Spinal cord (tissue), 10 donors: ENCODE results near the gene TMPRSS13. TPM values are rescaled to one million over a fixed set of nuclear protein-coding genes. Genes with fewer than 3 reads are reported as not detected.
"Not testable (repeated sequence)": the region's sequence is repeated elsewhere in the genome, so short reads cannot be mapped to it uniquely, and the experiment has no call there.

ENCODE experiments used
- DNase-seq, 6 donors: peaks; one replicate each; pipeline versions ENCODE4 v3.0.0 to v3.0.0-alpha.2; 2013 to 2015; ENCODE audit warnings: low spot score in 6 of 6, low read depth in 4 of 6
- H3K27ac ChIP-seq: one replicate; pipeline ENCODE4 v1.5.1; 2013; ENCODE audit warnings: low read depth, low read length, control low read depth
- H3K27me3 ChIP-seq: one replicate; pipeline ENCODE4 v1.6.1; 2013; ENCODE audit warnings: low read length; ENCODE audit not compliant: control insufficient read depth, insufficient read depth
- H3K36me3 ChIP-seq: one replicate; pipeline ENCODE4 v1.6.1; 2013; ENCODE audit warnings: low read length; ENCODE audit not compliant: control insufficient read depth, insufficient read depth
- H3K4me1 ChIP-seq: one replicate; pipeline ENCODE4 v1.6.1; 2013; ENCODE audit warnings: low read length; ENCODE audit not compliant: control insufficient read depth, insufficient read depth
- H3K4me3 ChIP-seq: one replicate; pipeline ENCODE4 v1.5.1; 2013; ENCODE audit warnings: low read depth, low read length, control low read depth
- H3K9me3 ChIP-seq: one replicate; pipeline ENCODE4 v1.6.1; 2013; ENCODE audit warnings: low read length; ENCODE audit not compliant: control insufficient read depth, insufficient read depth
- WGBS: methylation state at CpG from one replicate; pipeline ENCODE4 v1.1.5; 2013; ENCODE audit warnings: missing lambda C conversion rate; ENCODE audit not compliant: insufficient coverage; 5-methylcytosine and 5-hydroxymethylcytosine counted together
- long read RNA-seq, 4 donors: transcript quantifications; one replicate each; lab custom pipeline, GENCODE V29; 2026
- polyA plus RNA-seq, 2 donors: library from polyadenylated mRNA; unstranded; fragments of 120-200 nt; gene quantifications; one replicate each; pipeline ENCODE4 v1.2.1, GENCODE V29; 2013; ENCODE audit not compliant: insufficient read length in 2 of 2
- total RNA-seq, 2 donors: library from RNA; depleted of rRNA in 1 of 2; stranded (reverse); fragments of 120-200 nt in 1 of 2; fragments of >200 nt in 1 of 2; gene quantifications; one replicate each; pipeline versions ENCODE4 v1.2.3 to v1.2.4, GENCODE V29; 2013 to 2014
- donor health status: healthy.

TMPRSS13 gene
- total RNA-seq (under 1 TPM; 0.20 to 0.22 TPM), polyA plus RNA-seq (under 1 TPM; 0.32 to 0.35 TPM)
- long read RNA-seq, donor 1 = 0 reads
- long read RNA-seq, donor 2 = 0 reads
- long read RNA-seq, donor 3 = 0 reads
- long read RNA-seq, donor 4, partial matches to known transcripts = 0 of 1 reads
- long read RNA-seq, donor 4, other reads (novel, unspliced or antisense) = 0 of 1 reads

GRCh38 chr11:117929142-117929915 lies at the start of gene TMPRSS13:
TSS of gene TMPRSS13 (minus strand) at chr11:117929402. CDS start at chr11:117929307, 95 bp downstream.
- DNase-seq = no peak
- Histone ChIP-seq H3K4me1 (peaks cover 7% of the 10 kb centered on the region), H3K27ac (no peak within 1 kb of the TSS), H3K9me3 (no peaks in the 10 kb centered on the region), H3K27me3 (peaks cover 6% of the 10 kb centered on the region), H3K4me3 (no peak within 1 kb of the TSS), H3K36me3 (no peaks in the 10 kb centered on the region)
- WGBS = 55% methylated on average over 7 of the region's 13 CpGs

DNA sequence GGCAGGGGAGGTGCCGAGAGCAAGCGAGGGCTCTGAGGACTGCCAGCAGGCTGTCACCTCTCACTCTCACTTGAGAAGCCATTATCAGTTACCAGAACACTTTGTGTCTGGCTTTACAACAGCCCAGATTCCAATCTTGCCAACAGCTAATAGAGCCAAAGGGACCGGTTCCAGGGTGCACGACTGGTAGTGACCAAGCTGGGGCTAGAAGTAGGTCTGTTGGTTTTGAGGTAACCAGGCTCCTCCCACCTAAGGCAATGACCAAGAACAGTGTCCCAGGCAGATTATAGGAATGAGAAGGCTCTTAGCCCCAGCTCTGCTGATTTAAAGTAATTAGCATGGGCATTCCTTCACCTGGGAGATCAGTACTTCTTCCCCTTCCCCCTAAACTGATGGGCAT lies 49.8 kb upstream of the TMPRSS13 start:
- no CpG with 5 or more reads among the region's 4 CpGs for WGBS
- H3K27ac ChIP-seq = no peak overlapping the region

GRCh38 chr11:117978291-117978910 lies 49.2 kb upstream of the TMPRSS13 start:
- WGBS = 96% methylated on average over 18 of the region's 36 CpGs
- not testable (repeated sequence) for H3K4me3 ChIP-seq, H3K36me3 ChIP-seq, H3K27ac ChIP-seq, H3K9me3 ChIP-seq, H3K4me1 ChIP-seq, DNase-seq, H3K27me3 ChIP-seq

More for the DNA sequence above, 49.8 kb upstream of the TMPRSS13 start:
- Histone ChIP-seq H3K36me3 (no peaks in the 10 kb centered on the region), H3K27me3 (no peaks in the 10 kb centered on the region), H3K4me3 (no peak overlapping the region), H3K9me3 (no peaks in the 10 kb centered on the region), H3K4me1 (peaks cover 3% of the 10 kb centered on the region)
- no peak for DNase-seq

DNA sequence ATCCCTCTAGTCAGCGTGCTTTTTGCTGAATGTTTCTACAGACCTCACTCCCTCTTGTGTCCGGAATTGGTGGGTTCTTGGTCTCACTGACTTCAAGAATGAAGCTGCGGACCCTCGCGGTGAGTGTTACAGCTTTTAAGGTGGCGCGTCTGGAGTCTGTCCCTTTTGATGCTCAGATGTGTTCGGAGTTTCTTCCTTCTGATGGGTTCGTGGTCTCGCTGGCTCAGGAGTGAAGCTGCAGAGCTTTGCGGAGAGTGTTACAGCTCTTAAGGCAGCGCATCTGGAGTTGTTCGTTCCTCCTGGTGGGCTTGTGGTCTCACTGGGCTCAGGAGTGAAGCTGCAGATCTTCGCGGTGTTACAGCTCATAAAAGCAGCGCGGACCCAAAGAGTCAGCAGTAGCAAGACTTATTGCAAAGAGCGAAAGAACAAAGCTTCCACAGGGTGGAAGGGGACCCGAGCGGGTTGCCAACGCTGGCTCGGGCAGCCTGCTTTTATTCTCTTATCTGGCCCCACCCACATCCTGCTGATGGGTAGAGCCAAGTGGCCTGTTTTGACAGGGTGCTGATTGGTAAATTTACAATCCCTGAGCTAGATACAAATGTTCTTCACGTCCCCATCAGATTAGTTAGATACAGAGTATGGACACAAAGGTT lies 48.5 kb upstream of the TMPRSS13 start:
- H3K27me3 ChIP-seq, H3K36me3 ChIP-seq, H3K4me3 ChIP-seq, H3K27ac ChIP-seq, H3K4me1 ChIP-seq, DNase-seq, H3K9me3 ChIP-seq: not testable (repeated sequence)
- 88% methylated on average over 13 of the region's 23 CpGs for WGBS

GRCh38 chr11:117977029-117977428 lies 47.8 kb upstream of the TMPRSS13 start:
- WGBS = 66% methylated on average over 3 of the region's 5 CpGs

DNA sequence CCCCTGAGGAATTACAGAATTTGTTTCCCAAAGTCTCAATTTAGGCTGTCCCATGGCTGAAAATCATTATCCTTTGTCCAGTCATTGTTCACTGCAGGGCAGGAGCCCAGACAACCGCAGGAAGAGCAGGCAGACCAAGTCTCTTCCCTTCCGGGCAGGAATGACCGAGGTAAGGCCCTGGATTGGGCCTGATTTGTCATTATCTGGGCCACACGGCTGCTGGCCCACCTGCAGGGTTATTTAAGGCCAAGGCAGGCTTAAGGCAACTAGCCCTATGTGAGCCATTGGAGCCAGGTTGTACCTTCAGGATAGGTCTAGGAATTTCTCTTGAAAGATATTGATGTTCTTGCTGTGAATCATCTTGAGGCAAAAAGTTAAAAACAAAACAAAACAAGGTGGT lies 47.2 kb upstream of the TMPRSS13 start:
- Histone ChIP-seq H3K27ac (no peak overlapping the region), H3K9me3 (no peaks in the 10 kb centered on the region), H3K36me3 (no peaks in the 10 kb centered on the region), H3K4me3 (no peak overlapping the region), H3K27me3 (no peaks in the 10 kb centered on the region), H3K4me1 (peaks cover 12% of the 10 kb centered on the region)
- no peak for DNase-seq
- WGBS = 91% methylated on average over 4 of the region's 4 CpGs

More at GRCh38 chr11:117977029-117977428, 47.8 kb upstream of the TMPRSS13 start:
- no peak for DNase-seq
- Histone ChIP-seq H3K9me3 (no peaks in the 10 kb centered on the region), H3K27ac (no peak overlapping the region), H3K4me1 (peaks cover 12% of the 10 kb centered on the region), H3K27me3 (no peaks in the 10 kb centered on the region), H3K4me3 (no peak overlapping the region), H3K36me3 (no peaks in the 10 kb centered on the region)

- no peaks in the 10 kb centered on the region for H3K9me3 ChIP-seq
- no peak overlapping the region for H3K27ac ChIP-seq
- H3K4me1 ChIP-seq = peaks cover 12% of the 10 kb centered on the region
- no peak for DNase-seq
- H3K27me3 ChIP-seq = no peaks in the 10 kb centered on the region
- no peaks in the 10 kb centered on the region for H3K36me3 ChIP-seq
- WGBS = 94% methylated on average over 2 of the region's 4 CpGs
- H3K4me3 ChIP-seq = no peak overlapping the region
These were observed 44.3 kb upstream of the TMPRSS13 start for GRCh38 chr11:117973503-117973860.

- WGBS = 17% methylated on average over 6 of the region's 9 CpGs
- H3K36me3 ChIP-seq = no peaks in the 10 kb centered on the region
- peak in 3 of 6 donors; percentile 17 to 96 (median 64) for DNase-seq
These were observed 43.7 kb upstream of the TMPRSS13 start for GRCh38 chr11:117972629-117973502.

DNA sequence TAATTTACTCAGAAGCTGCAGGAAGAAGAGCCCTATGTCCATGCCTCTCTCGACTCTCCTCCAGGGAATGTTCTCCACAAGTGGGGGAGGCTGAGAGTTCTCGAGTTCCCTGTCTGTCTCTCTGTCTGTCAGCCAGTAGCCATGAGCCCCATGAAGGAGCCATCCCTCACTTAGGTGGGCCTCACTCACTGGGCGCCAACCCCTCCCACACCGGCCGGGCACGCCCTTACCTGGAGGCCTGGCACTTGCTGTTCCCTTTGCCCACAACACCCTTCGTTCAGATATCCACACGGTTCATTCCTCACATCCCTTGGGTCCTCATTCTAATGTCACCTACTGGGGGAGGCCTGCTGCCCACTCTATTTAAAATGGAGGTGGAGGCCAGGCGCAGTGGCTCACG lies 42.8 kb upstream of the TMPRSS13 start:
- Histone ChIP-seq H3K27me3 (no peaks in the 10 kb centered on the region), H3K27ac (no peak overlapping the region), H3K36me3 (no peaks in the 10 kb centered on the region), H3K4me1 (peaks cover 10% of the 10 kb centered on the region), H3K4me3 (no peak overlapping the region), H3K9me3 (no peaks in the 10 kb centered on the region)
- DNase-seq = no peak
- WGBS = 95% methylated on average over 8 of the region's 10 CpGs

More at GRCh38 chr11:117972629-117973502, 43.7 kb upstream of the TMPRSS13 start:
- Histone ChIP-seq H3K4me3 (no peak overlapping the region), H3K27ac (no peak overlapping the region), H3K9me3 (no peaks in the 10 kb centered on the region), H3K27me3 (no peaks in the 10 kb centered on the region), H3K4me1 (peaks cover 12% of the 10 kb centered on the region)
